Panc1 (cell line): ENCODE results near the gene SLC38A5.

Source experiments
- POLR2AphosphoS5 ChIP-seq: IDR thresholded peaks from 2 replicates; pipeline ENCODE4 v1.6.1; 2012; ENCODE audit warnings: mild to moderate bottlenecking, low read depth, low read length, moderate library complexity
- SIN3A ChIP-seq: IDR thresholded peaks from 2 replicates; pipeline ENCODE4 v1.6.1; 2012; ENCODE audit warnings: low read depth, mild to moderate bottlenecking, low read length, moderate library complexity, borderline replicate concordance; ENCODE audit not compliant: insufficient read depth
- TCF7L2 ChIP-seq: IDR thresholded peaks from 2 replicates; pipeline ENCODE4 v1.6.1; 2011; ENCODE audit warnings: mild to moderate bottlenecking, low read depth, low read length, inconsistent platforms
- TF ChIP-seq, protein P1 (sequence below): fragments of 450-650 bp; IDR thresholded peaks from 2 replicates; pipeline ENCODE4 v1.5.1; 2017; ENCODE audit warnings: mild to moderate bottlenecking

DNA sequence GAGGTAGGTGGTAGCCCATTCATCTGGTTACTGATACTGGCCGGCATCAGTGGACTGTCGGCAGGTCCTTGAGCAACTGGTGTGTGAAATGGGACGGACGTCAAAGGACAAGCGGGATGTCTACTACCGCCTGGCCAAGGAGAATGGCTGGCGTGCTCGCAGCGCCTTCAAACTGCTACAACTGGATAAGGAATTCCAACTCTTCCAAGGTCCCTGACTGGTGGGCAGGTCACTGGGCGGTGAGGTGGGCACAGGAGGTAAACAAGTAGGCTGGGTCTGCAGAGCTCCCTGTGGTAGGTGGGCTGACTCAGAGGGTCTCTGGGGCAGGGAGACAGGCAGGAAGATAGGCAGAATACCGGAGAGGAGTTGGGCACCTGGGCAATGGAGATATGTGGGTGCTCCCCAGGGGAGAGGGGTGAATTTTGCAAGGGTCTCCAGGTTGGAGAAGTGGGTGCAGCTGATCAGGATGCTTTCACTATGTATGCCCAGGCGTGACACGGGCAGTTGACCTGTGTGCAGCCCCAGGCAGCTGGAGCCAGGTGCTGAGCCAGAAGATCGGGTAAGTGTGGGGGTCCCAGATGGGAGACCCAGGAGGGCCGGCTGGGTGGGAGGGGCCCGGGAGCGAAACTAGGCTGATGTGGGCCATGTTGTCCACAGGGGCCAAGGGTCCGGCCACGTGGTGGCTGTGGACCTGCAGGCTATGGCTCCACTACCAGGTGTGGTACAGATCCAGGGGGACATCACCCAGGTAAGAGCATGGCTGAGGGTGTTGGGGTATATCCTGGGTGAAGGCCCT lies 8.1 kb upstream of the SLC38A5 start:
- TF ChIP-seq, protein P1, sequence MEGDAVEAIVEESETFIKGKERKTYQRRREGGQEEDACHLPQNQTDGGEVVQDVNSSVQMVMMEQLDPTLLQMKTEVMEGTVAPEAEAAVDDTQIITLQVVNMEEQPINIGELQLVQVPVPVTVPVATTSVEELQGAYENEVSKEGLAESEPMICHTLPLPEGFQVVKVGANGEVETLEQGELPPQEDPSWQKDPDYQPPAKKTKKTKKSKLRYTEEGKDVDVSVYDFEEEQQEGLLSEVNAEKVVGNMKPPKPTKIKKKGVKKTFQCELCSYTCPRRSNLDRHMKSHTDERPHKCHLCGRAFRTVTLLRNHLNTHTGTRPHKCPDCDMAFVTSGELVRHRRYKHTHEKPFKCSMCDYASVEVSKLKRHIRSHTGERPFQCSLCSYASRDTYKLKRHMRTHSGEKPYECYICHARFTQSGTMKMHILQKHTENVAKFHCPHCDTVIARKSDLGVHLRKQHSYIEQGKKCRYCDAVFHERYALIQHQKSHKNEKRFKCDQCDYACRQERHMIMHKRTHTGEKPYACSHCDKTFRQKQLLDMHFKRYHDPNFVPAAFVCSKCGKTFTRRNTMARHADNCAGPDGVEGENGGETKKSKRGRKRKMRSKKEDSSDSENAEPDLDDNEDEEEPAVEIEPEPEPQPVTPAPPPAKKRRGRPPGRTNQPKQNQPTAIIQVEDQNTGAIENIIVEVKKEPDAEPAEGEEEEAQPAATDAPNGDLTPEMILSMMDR: no peak
- TF ChIP-seq POLR2AphosphoS5: no peak
- TF ChIP-seq TCF7L2: no peak
- TF ChIP-seq SIN3A: no peak
